GM06990 (cell line): ENCODE data around the gene TCF12.

Source experiments
- DNase-seq: peaks from one replicate; pipeline ENCODE4 v3.0.0-alpha.2; 2011; ENCODE audit not compliant: insufficient read length; ENCODE audit errors: extremely low read depth
- H3K27me3 ChIP-seq: replicated peaks from 2 replicates; pipeline ENCODE4 v1.6.0; 2011; ENCODE audit warnings: low read length; ENCODE audit not compliant: control insufficient read depth, insufficient read depth
- H3K36me3 ChIP-seq: 2 replicates; pipeline ENCODE4 v1.5.1; 2011; ENCODE audit warnings: low read length; ENCODE audit not compliant: control insufficient read depth, insufficient read depth
- H3K4me3 ChIP-seq: replicated peaks from 2 replicates; pipeline ENCODE4 v1.5.1; 2011; ENCODE audit warnings: low read depth, mild to moderate bottlenecking, control low read depth, low read length
- TF ChIP-seq, protein P1 (sequence below): IDR thresholded peaks from 2 replicates; pipeline ENCODE4 v1.5.1; 2011; ENCODE audit warnings: low read length, control low read depth, mild to moderate bottlenecking, inconsistent platforms; ENCODE audit not compliant: insufficient read depth, poor library complexity, severe bottlenecking

The TCF12 gene

GRCh38 chr15:57064033-57064432 is 145.6 kb downstream of the TCF12 start:
- Histone ChIP-seq H3K27me3 (no peaks in the 10 kb centered on the region), H3K4me3 (no peak overlapping the region), H3K36me3 (no peaks in the 10 kb centered on the region)
- TF ChIP-seq, protein P1, sequence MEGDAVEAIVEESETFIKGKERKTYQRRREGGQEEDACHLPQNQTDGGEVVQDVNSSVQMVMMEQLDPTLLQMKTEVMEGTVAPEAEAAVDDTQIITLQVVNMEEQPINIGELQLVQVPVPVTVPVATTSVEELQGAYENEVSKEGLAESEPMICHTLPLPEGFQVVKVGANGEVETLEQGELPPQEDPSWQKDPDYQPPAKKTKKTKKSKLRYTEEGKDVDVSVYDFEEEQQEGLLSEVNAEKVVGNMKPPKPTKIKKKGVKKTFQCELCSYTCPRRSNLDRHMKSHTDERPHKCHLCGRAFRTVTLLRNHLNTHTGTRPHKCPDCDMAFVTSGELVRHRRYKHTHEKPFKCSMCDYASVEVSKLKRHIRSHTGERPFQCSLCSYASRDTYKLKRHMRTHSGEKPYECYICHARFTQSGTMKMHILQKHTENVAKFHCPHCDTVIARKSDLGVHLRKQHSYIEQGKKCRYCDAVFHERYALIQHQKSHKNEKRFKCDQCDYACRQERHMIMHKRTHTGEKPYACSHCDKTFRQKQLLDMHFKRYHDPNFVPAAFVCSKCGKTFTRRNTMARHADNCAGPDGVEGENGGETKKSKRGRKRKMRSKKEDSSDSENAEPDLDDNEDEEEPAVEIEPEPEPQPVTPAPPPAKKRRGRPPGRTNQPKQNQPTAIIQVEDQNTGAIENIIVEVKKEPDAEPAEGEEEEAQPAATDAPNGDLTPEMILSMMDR, result no peak
- DNase-seq, result no peak

GRCh38 chr15:57069423-57069822 is 151.0 kb downstream of the TCF12 start:
- TF ChIP-seq, protein P1, result no peak
- Histone ChIP-seq H3K4me3 (no peak overlapping the region), H3K27me3 (no peaks in the 10 kb centered on the region), H3K36me3 (no peaks in the 10 kb centered on the region)
- DNase-seq, result no peak

GRCh38 chr15:57070674-57071073 is 152.2 kb downstream of the TCF12 start:
- no peak overlapping the region for H3K4me3 ChIP-seq
- no peak for DNase-seq
- H3K27me3 ChIP-seq, result no peaks in the 10 kb centered on the region
- TF ChIP-seq, protein P1, result no peak
- no peaks in the 10 kb centered on the region for H3K36me3 ChIP-seq

DNA sequence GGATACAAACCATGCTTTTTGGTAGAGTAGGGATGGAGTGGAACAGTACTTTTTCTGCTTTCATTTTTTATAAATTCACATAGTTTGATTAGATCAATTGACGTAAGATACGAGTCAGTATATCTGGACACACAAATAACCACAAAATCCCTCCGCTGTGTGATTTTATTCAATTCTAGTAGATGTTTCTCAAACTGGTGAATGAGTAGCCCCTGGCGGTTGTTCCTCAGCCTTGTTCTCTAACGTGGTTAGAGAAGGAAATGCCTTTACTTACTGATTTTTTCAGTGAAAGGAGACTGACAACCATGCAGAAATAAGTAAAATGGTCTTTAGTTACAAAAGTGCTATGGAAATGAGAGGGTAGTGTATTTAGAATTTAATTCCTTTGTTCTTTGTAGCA is 161.0 kb downstream of the TCF12 start:
- no peaks in the 10 kb centered on the region for H3K36me3 ChIP-seq
- no peaks in the 10 kb centered on the region for H3K27me3 ChIP-seq
- TF ChIP-seq, protein P1, result no peak
- DNase-seq, result no peak
- no peak overlapping the region for H3K4me3 ChIP-seq

DNA sequence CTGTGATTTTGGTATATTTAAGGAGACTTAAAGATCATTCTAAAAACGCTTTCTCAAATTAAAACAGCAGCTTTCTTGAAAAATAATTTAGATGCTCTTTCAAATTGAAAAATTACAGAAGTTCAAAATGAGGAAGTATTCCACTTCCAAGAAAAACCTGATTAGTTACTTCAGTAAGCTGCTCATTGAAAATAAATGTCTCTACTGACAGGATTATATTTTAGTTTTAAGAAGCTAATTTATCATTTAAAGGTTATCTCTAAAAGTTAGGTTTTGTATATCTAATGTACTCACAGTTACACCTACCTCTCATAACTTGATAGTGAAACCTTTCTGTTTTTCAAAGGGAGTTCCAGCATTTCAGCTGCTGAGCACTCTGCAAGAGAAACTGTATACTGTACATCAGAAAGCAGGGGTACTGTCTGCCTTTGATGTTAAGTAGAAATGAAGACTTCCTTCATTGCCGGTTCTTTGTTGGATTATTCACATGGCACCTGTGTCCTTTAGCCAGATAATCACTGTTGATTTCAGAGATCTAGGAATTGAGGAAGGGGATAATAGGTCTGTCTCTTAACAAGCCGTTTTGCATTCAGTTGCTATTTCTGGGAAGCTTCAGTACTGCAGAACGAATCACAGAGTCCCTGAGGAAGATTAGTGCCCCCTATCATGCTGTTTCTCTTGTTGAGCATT is 161.6 kb downstream of the TCF12 start:
- DNase-seq, result no peak
- H3K36me3 ChIP-seq, result no peaks in the 10 kb centered on the region
- no peak overlapping the region for H3K4me3 ChIP-seq
- TF ChIP-seq, protein P1, result no peak
- no peaks in the 10 kb centered on the region for H3K27me3 ChIP-seq
